Ishikawa (cell line): ENCODE data around the gene NOM1.

ENCODE experiments used
- CEBPB ChIP-seq: IDR thresholded peaks from 2 replicates; pipeline ENCODE4 v1.6.1; 2012
- CREB1 ChIP-seq: IDR thresholded peaks from 2 replicates; pipeline ENCODE4 v1.6.1; 2012; ENCODE audit warnings: low read depth
- EGR1 ChIP-seq: IDR thresholded peaks from 2 replicates; pipeline ENCODE4 v1.6.1; 2012
- EP300 ChIP-seq: IDR thresholded peaks from 2 replicates; pipeline ENCODE4 v1.6.1; 2012; ENCODE audit warnings: borderline replicate concordance
- FOXM1 ChIP-seq: IDR thresholded peaks from 2 replicates; pipeline ENCODE4 v1.6.1; 2012; ENCODE audit warnings: low read depth, borderline replicate concordance
- MAX ChIP-seq: IDR thresholded peaks from 2 replicates; pipeline ENCODE4 v1.6.1; 2012
- NFIC ChIP-seq: IDR thresholded peaks from 2 replicates; pipeline ENCODE4 v1.6.1; 2012
- RAD21 ChIP-seq: IDR thresholded peaks from 2 replicates; pipeline ENCODE4 v1.6.1; 2012; ENCODE audit warnings: low read depth
- REST ChIP-seq: IDR thresholded peaks from 2 replicates; pipeline ENCODE4 v1.6.1; 2012; ENCODE audit warnings: low read depth, mild to moderate bottlenecking
- TAF1 ChIP-seq: IDR thresholded peaks from 2 replicates; pipeline ENCODE4 v1.6.1; 2012; ENCODE audit warnings: low read depth, mild to moderate bottlenecking
- TCF12 ChIP-seq: IDR thresholded peaks from 2 replicates; pipeline ENCODE4 v1.6.1; 2012; ENCODE audit warnings: low read depth
- TEAD4 ChIP-seq: IDR thresholded peaks from 2 replicates; pipeline ENCODE4 v1.6.1; 2012
- YY1 ChIP-seq: IDR thresholded peaks from 2 replicates; pipeline ENCODE4 v1.6.1; 2012; ENCODE audit warnings: low read depth
- ZBTB7A ChIP-seq: IDR thresholded peaks from 2 replicates; pipeline ENCODE4 v1.6.1; 2012; ENCODE audit warnings: low read depth
- TF ChIP-seq, protein P1 (sequence below): IDR thresholded peaks from 2 replicates; pipeline ENCODE4 v1.6.1; 2012

Gene NOM1

DNA sequence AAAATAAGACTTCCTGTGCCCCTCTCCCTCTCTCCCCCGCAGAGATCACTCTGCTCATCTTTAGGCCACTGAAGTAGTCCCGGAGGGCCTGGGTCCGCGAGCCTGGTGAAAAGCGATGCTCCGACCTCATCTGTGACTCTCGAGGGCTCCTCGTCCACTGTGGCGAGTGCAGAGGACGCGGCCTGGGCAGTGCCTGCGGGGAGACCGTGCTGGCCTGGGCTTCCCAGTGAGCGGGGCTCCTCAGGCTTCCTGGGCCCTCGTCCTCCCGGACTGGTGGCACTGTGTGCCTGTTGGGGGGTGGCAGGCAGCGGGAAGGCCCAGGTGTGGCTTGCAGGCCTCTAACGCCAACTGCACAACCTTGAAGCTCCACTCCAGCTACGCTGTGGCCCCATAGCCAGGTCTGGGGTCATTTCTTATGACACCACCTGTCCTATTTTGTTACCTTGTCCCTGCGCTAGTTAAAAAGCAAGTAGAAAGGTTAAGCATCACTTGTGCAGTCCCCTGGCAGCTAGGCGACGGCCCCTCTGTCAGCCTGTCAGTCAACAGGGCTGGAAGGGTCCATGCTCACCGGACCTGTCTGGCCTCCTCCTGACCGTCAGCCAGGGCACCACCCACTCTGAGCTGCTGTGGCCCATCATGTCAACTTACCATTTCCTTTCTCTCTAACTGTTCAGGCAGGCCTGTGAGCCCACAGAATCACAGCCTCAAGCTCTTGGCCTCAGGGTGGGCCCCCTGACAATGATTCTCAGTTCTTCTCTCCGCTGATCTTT lies 40.4 kb downstream of the NOM1 start:
- TF ChIP-seq EGR1: no peak
- TF ChIP-seq REST: no peak
- no peak for TF ChIP-seq ZBTB7A
- no peak for TF ChIP-seq EP300
- no peak for TF ChIP-seq FOXM1
- no peak for TF ChIP-seq CEBPB
- TF ChIP-seq MAX: no peak
- TF ChIP-seq CREB1: no peak
- no peak for TF ChIP-seq TCF12
- TF ChIP-seq TAF1: no peak
- TF ChIP-seq, protein P1, sequence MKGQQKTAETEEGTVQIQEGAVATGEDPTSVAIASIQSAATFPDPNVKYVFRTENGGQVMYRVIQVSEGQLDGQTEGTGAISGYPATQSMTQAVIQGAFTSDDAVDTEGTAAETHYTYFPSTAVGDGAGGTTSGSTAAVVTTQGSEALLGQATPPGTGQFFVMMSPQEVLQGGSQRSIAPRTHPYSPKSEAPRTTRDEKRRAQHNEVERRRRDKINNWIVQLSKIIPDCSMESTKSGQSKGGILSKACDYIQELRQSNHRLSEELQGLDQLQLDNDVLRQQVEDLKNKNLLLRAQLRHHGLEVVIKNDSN: no peak
- no peak for TF ChIP-seq NFIC
- TF ChIP-seq TEAD4: no peak
- no peak for TF ChIP-seq RAD21
- no peak for TF ChIP-seq YY1

DNA sequence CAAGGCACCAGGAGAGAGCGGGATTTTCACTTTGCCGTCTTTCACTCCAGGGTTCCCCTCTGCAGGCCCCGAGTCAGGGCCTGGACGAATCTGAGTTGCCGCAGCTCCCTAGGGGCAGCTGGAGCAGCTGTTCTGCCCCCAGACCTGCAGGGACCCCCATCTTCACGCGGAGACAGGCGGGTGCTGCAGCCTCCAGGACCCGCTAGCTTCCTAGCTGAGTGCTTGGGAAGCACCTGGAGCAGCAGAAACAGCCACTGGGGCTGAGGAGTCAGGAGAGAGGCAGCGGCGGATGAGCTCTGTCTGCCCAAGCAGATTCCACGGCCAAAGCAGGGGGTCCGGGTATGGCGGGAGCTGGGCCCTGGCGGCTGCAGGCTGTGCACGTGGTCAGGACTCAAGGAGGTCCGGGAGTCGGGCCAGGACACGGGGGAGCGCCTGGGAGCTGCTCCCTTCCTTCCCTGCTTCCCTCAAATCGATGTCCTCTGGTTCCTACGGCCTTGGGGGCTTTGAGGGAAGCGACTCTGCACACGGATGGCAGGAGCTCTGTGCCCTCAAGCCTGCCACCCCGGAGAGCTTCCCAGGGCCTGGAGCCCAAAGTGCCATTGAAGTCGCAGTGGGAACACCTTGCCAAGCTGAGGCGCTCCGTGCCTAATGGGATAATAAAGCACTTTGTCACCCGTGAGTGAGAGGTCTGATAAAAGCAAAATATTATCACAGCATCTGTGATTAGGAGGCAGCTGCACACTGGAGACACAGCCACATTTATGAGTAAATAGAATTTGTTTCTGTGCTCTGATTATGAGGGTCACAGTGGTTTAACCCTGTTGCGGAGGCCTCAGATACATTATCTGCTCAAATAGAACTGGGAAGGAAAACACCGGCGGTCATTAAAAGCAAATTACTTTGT lies 43.8 kb downstream of the NOM1 start:
- no peak for TF ChIP-seq MAX

- no peak for TF ChIP-seq YY1
- TF ChIP-seq TAF1: no peak
- TF ChIP-seq, protein P1: no peak
- no peak for TF ChIP-seq EGR1
- no peak for TF ChIP-seq CREB1
- TF ChIP-seq CEBPB: no peak
- no peak for TF ChIP-seq REST
- TF ChIP-seq MAX: no peak
- TF ChIP-seq TCF12: no peak
- TF ChIP-seq EP300: no peak
- no peak for TF ChIP-seq FOXM1
- no peak for TF ChIP-seq RAD21
- TF ChIP-seq TEAD4: no peak
- TF ChIP-seq ZBTB7A: no peak
- TF ChIP-seq NFIC: no peak
These were observed 44.4 kb downstream of the NOM1 start for GRCh38 chr7:156993925-156994235.

DNA sequence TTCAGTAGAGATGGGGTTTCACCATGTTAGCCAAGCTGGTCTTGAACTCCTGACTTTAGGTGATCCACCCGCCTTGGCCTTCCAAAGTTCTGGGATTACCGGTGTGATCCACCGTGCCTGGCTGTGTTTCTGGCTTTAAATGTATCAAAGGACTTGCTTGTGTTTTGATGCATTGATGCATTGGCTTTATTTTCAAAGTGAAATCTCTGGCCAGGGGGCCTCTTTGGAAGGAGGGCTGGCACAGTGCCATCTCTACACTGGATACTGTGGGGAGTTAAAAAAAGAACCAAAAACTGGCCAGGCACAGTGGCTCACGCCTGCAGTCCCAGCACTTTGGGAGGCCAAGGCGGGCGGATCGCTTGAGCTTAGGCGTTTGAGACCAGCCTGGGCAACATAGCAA lies 44.9 kb downstream of the NOM1 start:
- TF ChIP-seq TAF1 (no peak), TCF12 (no peak), YY1 (no peak), RAD21 (no peak), ZBTB7A (no peak), MAX (no peak), EP300 (no peak), TEAD4 (no peak), REST (no peak), EGR1 (no peak), NFIC (no peak), FOXM1 (no peak), CEBPB (no peak), CREB1 (no peak)
- TF ChIP-seq, protein P1: no peak
